Fibroblast of villous mesenchyme (primary cell): Measurements from ENCODE around the gene CSF1R. TPM values are rescaled to one million over a fixed set of nuclear protein-coding genes. Genes with fewer than 3 reads are reported as not detected.

Experiments
- DNase-seq: peaks from one replicate; pipeline ENCODE4 v3.0.0-alpha.2; 2010; ENCODE audit warnings: low read depth
- H3K4me3 ChIP-seq: 2 replicates; pipeline ENCODE4 v1.5.1; 2011; ENCODE audit warnings: low read depth, mild to moderate bottlenecking, low read length
- CTCF ChIP-seq: IDR thresholded peaks from 2 replicates; pipeline ENCODE4 v1.5.1; 2012; ENCODE audit warnings: low read depth, mild to moderate bottlenecking, low read length; ENCODE audit not compliant: insufficient read depth
- total RNA-seq: library from RNA; depleted of rRNA; stranded (reverse); fragments of >200 nt; gene quantifications from 2 replicates; pipeline ENCODE4 v1.2.3, GENCODE V29; 2012

The CSF1R gene
- total RNA-seq, 1 donor = under 0.01 TPM

GRCh38 chr5:150109921-150110320 is 23.6 kb upstream of the CSF1R start:
- no peak for DNase-seq
- H3K4me3 ChIP-seq = no peak overlapping the region
- no peak for TF ChIP-seq CTCF

- TF ChIP-seq CTCF = no peak
- H3K4me3 ChIP-seq = no peak overlapping the region
- DNase-seq = no peak
Observed at GRCh38 chr5:150108711-150109514, 22.6 kb upstream of the CSF1R start.

- DNase-seq = peak; percentile 95
- TF ChIP-seq CTCF = no peak
- no peak overlapping the region for H3K4me3 ChIP-seq
Observed at GRCh38 chr5:150107909-150108447, 21.6 kb upstream of the CSF1R start.

- H3K4me3 ChIP-seq = no peak overlapping the region
- no peak for TF ChIP-seq CTCF
- no peak for DNase-seq
Observed at GRCh38 chr5:150106674-150107426, 20.5 kb upstream of the CSF1R start.

- H3K4me3 ChIP-seq = no peak overlapping the region
- no peak for TF ChIP-seq CTCF
- DNase-seq = no peak
Observed at GRCh38 chr5:150105928-150106615, 19.7 kb upstream of the CSF1R start.

- H3K4me3 ChIP-seq = no peak overlapping the region
- no peak for DNase-seq
- TF ChIP-seq CTCF = no peak
Observed at GRCh38 chr5:150104550-150104870, 18.2 kb upstream of the CSF1R start.
